ENCODE data around the gene DIAPH3. TPM values are rescaled to one million over a fixed set of nuclear protein-coding genes. Genes with fewer than 3 reads are reported as not detected.

The DIAPH3 gene
- total RNA-seq, 1 experiment from 2014 or later = 11.4 TPM

DNA sequence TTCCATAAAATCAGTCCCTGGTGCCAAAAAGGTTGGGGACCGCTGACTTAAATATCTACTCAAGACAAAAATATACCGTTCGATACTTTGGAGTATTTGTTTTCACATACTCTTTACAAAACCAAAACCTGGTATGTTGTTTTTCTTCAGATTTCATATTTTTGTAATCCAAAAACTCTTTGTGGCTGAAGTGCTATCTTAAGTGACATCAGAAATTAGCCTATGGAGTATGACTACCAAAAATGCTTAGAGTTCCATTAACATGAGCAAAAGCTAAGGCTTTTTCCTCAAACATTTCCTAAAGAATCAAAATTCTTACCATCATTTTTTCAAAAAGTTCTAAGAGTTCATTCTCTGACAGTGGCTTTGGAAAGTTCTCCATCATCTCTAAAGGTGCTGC lies 52.0 kb downstream of the DIAPH3 start:
- H3K27ac Mint-ChIP-seq (ENCODE audit: unreplicated experiment) = no peak overlapping the region
- intact Hi-C loops (cut with micrococcal nuclease; ENCODE audit: unreplicated experiment) = no loop called here
- no peaks in the 10 kb centered on the region for H3K36me3 Mint-ChIP-seq (ENCODE audit: insufficient read depth, unreplicated experiment)
- H3K4me3 Mint-ChIP-seq (ENCODE audit: low read depth, unreplicated experiment) = no peak overlapping the region
- TF ChIP-seq, protein P1, sequence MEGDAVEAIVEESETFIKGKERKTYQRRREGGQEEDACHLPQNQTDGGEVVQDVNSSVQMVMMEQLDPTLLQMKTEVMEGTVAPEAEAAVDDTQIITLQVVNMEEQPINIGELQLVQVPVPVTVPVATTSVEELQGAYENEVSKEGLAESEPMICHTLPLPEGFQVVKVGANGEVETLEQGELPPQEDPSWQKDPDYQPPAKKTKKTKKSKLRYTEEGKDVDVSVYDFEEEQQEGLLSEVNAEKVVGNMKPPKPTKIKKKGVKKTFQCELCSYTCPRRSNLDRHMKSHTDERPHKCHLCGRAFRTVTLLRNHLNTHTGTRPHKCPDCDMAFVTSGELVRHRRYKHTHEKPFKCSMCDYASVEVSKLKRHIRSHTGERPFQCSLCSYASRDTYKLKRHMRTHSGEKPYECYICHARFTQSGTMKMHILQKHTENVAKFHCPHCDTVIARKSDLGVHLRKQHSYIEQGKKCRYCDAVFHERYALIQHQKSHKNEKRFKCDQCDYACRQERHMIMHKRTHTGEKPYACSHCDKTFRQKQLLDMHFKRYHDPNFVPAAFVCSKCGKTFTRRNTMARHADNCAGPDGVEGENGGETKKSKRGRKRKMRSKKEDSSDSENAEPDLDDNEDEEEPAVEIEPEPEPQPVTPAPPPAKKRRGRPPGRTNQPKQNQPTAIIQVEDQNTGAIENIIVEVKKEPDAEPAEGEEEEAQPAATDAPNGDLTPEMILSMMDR (IDR thresholded peaks at IDR 0.05; ENCODE audit: unreplicated experiment) = no peak
- DNase-seq = no peak
- BruUV-seq (replicated peaks) = no TSS peak
- no peaks in the 10 kb centered on the region for H3K27me3 Mint-ChIP-seq (ENCODE audit: unreplicated experiment)
- H3K9me3 Mint-ChIP-seq (ENCODE audit: low read depth, unreplicated experiment) = peaks cover 3% of the 10 kb centered on the region
- CTCF ChIA-PET = no interaction called here
- H3K4me1 Mint-ChIP-seq (ENCODE audit: low read depth, unreplicated experiment) = no peaks in the 10 kb centered on the region

DNA sequence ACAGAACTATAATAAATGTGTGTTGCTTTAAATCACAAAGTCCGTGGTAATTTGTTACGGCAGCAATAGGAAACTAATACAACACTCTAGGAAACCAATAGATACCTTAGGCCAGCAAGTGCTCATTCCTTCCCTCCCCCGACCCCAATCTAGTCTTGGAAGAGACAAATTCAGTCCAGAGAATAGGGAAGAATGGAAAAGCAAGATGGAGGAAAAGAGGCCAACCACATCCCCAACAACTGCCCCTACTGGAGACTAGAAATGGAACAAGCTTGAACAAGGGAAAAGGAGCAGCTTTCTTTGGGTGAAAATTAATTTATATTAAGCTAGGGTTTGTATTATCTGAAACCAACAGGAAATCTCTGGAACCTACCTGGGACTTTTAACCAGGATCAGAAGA lies 54.4 kb downstream of the DIAPH3 start:
- H3K4me3 Mint-ChIP-seq (ENCODE audit: low read depth, unreplicated experiment) = no peak overlapping the region
- TF ChIP-seq, protein P1 (IDR thresholded peaks at IDR 0.05; ENCODE audit: unreplicated experiment) = no peak

DNA sequence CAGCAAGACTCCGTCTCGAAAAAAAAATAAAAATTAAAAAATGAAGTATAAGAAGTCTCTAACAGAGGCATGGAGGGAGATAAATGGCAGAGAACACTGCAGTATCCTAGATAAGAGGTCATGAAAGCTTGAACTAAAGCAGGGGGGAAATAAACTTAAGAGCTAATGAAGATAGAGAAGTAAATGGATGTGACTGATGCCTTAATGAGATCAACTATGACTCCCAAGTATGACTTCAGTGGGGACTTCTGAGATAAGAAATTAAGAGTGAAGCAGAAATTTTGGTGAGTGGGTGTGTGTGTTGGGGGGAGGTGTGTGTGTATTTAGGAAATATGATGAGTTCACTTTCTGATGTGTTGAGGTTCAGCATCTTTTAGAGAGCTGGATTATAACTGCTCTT lies 55.1 kb downstream of the DIAPH3 start:
- intact Hi-C loops (cut with micrococcal nuclease; ENCODE audit: unreplicated experiment) = no loop called here
- CTCF ChIA-PET = no interaction called here
- TF ChIP-seq, protein P1 (IDR thresholded peaks at IDR 0.05; ENCODE audit: unreplicated experiment) = no peak
- no peaks in the 10 kb centered on the region for H3K36me3 Mint-ChIP-seq (ENCODE audit: insufficient read depth, unreplicated experiment)
- H3K4me1 Mint-ChIP-seq (ENCODE audit: low read depth, unreplicated experiment) = no peaks in the 10 kb centered on the region
- H3K27ac Mint-ChIP-seq (ENCODE audit: unreplicated experiment) = no peak overlapping the region
- DNase-seq = no peak
- H3K4me3 Mint-ChIP-seq (ENCODE audit: low read depth, unreplicated experiment) = no peak overlapping the region
- no peaks in the 10 kb centered on the region for H3K27me3 Mint-ChIP-seq (ENCODE audit: unreplicated experiment)
- H3K9me3 Mint-ChIP-seq (ENCODE audit: low read depth, unreplicated experiment) = no peaks in the 10 kb centered on the region
- BruUV-seq (replicated peaks) = no TSS peak

More for the DNA sequence above, 54.4 kb downstream of the DIAPH3 start:
- Mint-ChIP-seq H3K9me3 (ENCODE audit: low read depth, unreplicated experiment) (peaks cover 3% of the 10 kb centered on the region), H3K27me3 (ENCODE audit: unreplicated experiment) (no peaks in the 10 kb centered on the region), H3K36me3 (ENCODE audit: insufficient read depth, unreplicated experiment) (no peaks in the 10 kb centered on the region), H3K27ac (ENCODE audit: unreplicated experiment) (no peak overlapping the region), H3K4me1 (ENCODE audit: low read depth, unreplicated experiment) (no peaks in the 10 kb centered on the region)
- CTCF ChIA-PET = no interaction called here
- DNase-seq = no peak
- no TSS peak for BruUV-seq (replicated peaks)
- intact Hi-C loops (cut with micrococcal nuclease; ENCODE audit: unreplicated experiment) = no loop called here

DNA sequence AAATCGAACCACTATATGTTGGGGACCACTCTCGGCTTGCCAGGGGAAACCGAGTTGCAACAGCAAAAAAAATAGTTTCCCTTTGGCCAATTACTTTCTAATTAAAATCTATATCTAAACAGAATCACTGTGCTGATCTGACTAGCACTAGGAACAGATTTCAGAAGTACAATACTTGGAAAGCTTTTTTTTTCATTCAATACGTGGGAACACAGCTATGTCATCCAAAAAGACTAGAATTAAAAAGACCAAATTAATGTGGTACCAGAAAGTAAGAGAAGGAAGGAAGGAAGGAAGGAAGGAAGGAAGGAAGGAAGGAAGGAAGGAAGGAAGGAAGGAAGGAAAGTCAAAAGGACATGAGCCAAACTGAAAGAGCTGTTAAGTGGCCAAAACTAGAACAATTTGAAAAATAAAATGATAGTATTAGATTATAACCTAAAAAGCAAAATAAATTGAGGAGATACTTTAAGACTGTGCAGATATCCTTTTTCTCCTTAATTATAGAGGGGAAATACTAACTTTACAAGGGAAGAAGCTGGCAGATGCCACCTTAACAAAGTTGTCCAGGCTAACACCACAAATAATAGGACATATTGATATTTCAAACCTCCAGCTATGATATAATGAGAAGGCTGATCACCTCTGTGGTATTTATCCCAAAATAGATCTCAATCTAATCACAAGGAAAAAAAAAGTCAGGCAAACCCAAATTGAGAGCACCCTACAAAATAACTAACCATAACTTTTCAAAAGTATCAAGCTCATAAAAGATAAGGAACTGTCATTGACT lies 63.9 kb downstream of the DIAPH3 start:
- H3K27ac Mint-ChIP-seq (ENCODE audit: unreplicated experiment) = no peak overlapping the region
- BruUV-seq (replicated peaks) = no TSS peak
- H3K36me3 Mint-ChIP-seq (ENCODE audit: insufficient read depth, unreplicated experiment) = no peaks in the 10 kb centered on the region
- no peak for DNase-seq
- no peak overlapping the region for H3K4me3 Mint-ChIP-seq (ENCODE audit: low read depth, unreplicated experiment)
- CTCF ChIA-PET = interaction anchor here (0.6 kb wide), 1 partner anchor 38 kb away, joined by 3 read pairs; no protein-coding TSS in a partner anchor
- H3K27me3 Mint-ChIP-seq (ENCODE audit: unreplicated experiment) = no peaks in the 10 kb centered on the region
- H3K9me3 Mint-ChIP-seq (ENCODE audit: low read depth, unreplicated experiment) = no peaks in the 10 kb centered on the region
- TF ChIP-seq, protein P1 (IDR thresholded peaks at IDR 0.05; ENCODE audit: unreplicated experiment) = no peak
- H3K4me1 Mint-ChIP-seq (ENCODE audit: low read depth, unreplicated experiment) = no peaks in the 10 kb centered on the region
- intact Hi-C loops (cut with micrococcal nuclease; ENCODE audit: unreplicated experiment) = no loop called here

Data from Calu3 (cell line).